BLaER1 treated with 17β-estradiol and CSF1 and Interleukin-3, amounts not matched to agents 10 nM and 100 nM (cell line): Measurements from ENCODE around the gene IDI1.

Experiments
- H3K27ac ChIP-seq, 11 experiments: shearing (Covaris generic); formaldehyde crosslinking; 2 replicates each; pipeline ENCODE4 v1.8.1; 2022
- H3K27me3 ChIP-seq, 11 experiments: shearing (Covaris generic); formaldehyde crosslinking; 2 replicates each; pipeline ENCODE4 v1.8.1; 2022
- H3K36me3 ChIP-seq, 11 experiments: shearing (Covaris generic); formaldehyde crosslinking; 2 replicates each; pipeline ENCODE4 v1.8.1; 2022
- H3K4me1 ChIP-seq, 10 experiments: shearing (Covaris generic); formaldehyde crosslinking; 2 replicates each; pipeline ENCODE4 v1.8.1; 2022
- H3K4me2 ChIP-seq, 11 experiments: shearing (Covaris generic); formaldehyde crosslinking; 2 replicates each; pipeline ENCODE4 v1.8.1; 2022
- H3K4me3 ChIP-seq, 10 experiments: shearing (Covaris generic); formaldehyde crosslinking; 2 replicates each; pipeline ENCODE4 v1.8.1; 2022
- H3K9ac ChIP-seq, 11 experiments: shearing (Covaris generic); formaldehyde crosslinking; 2 replicates each; pipeline ENCODE4 v1.8.1; 2022
- H3K9me3 ChIP-seq, 11 experiments: shearing (Covaris generic); formaldehyde crosslinking; replicated peaks in 1 of 11; 2 replicates each; pipeline ENCODE4 v1.8.1; 2022
- H4K20me1 ChIP-seq, 11 experiments: shearing (Covaris generic); formaldehyde crosslinking; 2 replicates each; pipeline ENCODE4 v1.8.1; 2022
- Cebpa-rat ChIP-seq, 11 experiments: shearing (Covaris generic); IDR thresholded peaks; 2 replicates each; pipeline ENCODE4 v1.8.1; 2022

IDI1 gene

GRCh38 chr10:1048732-1049424, at the start of gene IDI1:
Gene IDI1 (minus strand): TSS chr10:1049119. CDS start chr10:1049003, 116 bp downstream.
- Histone ChIP-seq H3K4me3 (peak within 1 kb of the TSS; percentile 75 to 95 (median 84)), H3K27me3 (no peaks in the 10 kb centered on the region), H3K27ac (peak within 1 kb of the TSS; percentile 88 to 96 (median 92)), H3K9ac (peak within 1 kb of the TSS; percentile 86 to 95 (median 93)), H3K36me3 (peaks cover 25 to 45% (median 34%) of the 10 kb centered on the region in 11 experiments), H3K4me1 (peaks cover 55 to 72% (median 67%) of the 10 kb centered on the region in 10 experiments), H3K9me3 (no peaks in the 10 kb centered on the region), H4K20me1 (peaks cover 15 to 66% (median 38%) of the 10 kb centered on the region in 11 experiments; a peak in 17 of 22 replicates), H3K4me2 (peak within 1 kb of the TSS; percentile 84 to 96 (median 91))
- no peak for TF ChIP-seq Cebpa-rat (IDR thresholded peaks at IDR 0.05)

DNA sequence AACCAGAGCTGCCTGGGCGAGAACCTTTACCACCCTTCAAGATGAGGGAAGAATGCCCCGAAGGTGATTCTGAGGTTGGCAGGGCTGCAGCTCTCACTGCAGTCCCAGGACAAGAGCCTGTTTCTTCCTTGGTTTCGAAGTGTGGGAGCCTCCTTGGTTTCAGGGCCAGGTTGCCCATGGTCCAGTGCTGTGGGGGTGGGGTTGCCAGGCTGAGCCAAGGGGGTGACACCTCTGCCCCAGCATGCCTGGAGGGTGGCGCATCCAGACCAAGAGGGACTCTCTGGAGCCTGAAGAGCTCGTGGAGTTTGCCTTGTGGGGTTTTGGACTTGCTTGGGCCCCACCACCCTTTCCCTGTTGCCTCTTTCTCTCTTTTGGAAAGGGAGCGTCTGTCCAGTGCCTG, 48.5 kb upstream of the IDI1 start:
- Histone ChIP-seq H3K4me1 (no peaks in the 10 kb centered on the region), H4K20me1 (peaks cover 35 to 100% (median 69%) of the 10 kb centered on the region in 11 experiments), H3K9me3 (no peaks in the 10 kb centered on the region), H3K4me3 (no peak overlapping the region), H3K4me2 (no peak overlapping the region), H3K9ac (no peak overlapping the region), H3K27me3 (no peaks in the 10 kb centered on the region), H3K27ac (no peak overlapping the region), H3K36me3 (peaks cover 98 to 100% (median 100%) of the 10 kb centered on the region in 11 experiments)
- TF ChIP-seq Cebpa-rat (IDR thresholded peaks at IDR 0.05), result no peak

GRCh38 chr10:1096287-1096889, 47.5 kb upstream of the IDI1 start:
- Histone ChIP-seq H3K4me2 (no peak overlapping the region), H3K4me3 (no peak overlapping the region), H3K27ac (no peak overlapping the region), H3K9ac (no peak overlapping the region), H3K9me3 (no peaks in the 10 kb centered on the region), H3K36me3 (peaks cover 94 to 100% (median 99%) of the 10 kb centered on the region in 11 experiments), H3K27me3 (no peaks in the 10 kb centered on the region), H4K20me1 (peaks cover 28 to 98% (median 58%) of the 10 kb centered on the region in 11 experiments), H3K4me1 (no peaks in the 10 kb centered on the region)
- no peak for TF ChIP-seq Cebpa-rat (IDR thresholded peaks at IDR 0.05)

DNA sequence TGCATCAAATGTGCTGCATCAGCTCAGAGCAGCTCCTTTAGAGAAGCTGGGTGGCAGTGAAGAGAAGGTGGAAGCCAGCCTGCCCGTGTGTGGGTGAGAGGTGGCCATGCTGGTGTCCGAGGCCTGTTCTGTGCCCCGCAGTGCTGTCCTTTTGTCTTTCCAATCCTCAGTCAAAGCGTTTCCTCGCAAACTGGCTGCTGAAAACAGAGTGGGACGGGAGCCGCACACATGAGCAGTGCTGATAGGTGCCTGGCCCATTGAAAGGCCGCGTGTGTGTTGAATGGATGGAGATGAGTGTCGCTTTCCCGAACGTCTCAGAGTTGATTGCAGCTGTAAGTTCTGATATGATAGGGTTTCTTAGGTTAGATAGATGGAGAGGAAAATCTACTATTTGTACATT, 46.6 kb upstream of the IDI1 start:
- H3K36me3 ChIP-seq, result peaks cover 94 to 100% (median 99%) of the 10 kb centered on the region in 11 experiments
- no peak overlapping the region for H3K9ac ChIP-seq
- H3K4me1 ChIP-seq, result no peaks in the 10 kb centered on the region
- no peak for TF ChIP-seq Cebpa-rat (IDR thresholded peaks at IDR 0.05)
- H3K9me3 ChIP-seq, result no peaks in the 10 kb centered on the region
- H3K4me2 ChIP-seq, result no peak overlapping the region
- H3K27ac ChIP-seq, result no peak overlapping the region
- peaks cover 19 to 98% (median 52%) of the 10 kb centered on the region in 11 experiments for H4K20me1 ChIP-seq
- no peak overlapping the region for H3K4me3 ChIP-seq
- H3K27me3 ChIP-seq, result no peaks in the 10 kb centered on the region

DNA sequence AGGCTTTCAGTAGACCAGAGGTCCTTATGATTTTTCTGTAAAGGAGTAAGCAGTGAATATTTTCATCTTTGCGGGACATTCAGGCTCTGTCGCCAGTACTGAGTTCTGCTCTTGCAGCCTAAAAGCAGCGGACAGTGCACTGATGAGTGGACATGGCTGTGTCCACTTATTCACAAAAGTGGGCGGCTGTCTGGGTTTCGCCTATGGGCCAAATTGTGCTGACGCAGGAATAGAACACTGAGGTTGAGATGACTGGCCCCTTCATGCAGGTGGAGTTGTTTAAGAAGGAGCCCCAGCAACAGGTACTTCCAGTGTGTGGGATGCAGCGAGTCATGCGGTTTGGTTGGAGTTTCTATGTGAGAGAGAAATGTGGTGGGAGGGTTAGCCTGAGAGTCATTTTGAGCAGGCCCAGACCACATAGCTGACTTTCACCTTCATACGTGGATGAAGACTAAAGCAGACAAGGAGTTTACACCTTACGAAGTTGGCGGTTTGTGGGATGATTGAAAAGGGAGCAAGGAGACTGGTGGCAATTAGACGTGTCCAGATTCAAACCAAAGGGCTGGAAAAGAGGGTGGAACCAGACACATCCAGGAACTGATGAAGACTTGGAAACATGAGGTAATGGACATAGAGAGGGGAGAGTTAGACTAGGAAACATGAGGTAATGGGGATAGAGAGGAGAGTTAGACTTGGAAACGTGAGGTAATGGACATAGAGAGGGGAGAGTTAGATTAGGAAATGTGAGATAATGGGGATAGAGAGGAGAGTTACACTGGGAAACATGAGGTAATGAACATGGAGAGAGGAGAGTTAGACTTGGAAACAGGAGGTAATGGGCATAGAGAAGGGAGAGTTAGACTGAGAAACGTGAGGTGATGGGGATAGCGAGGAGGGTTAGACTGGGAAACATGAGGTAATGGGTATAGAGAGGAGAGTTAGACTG, 45.5 kb upstream of the IDI1 start:
- H3K27me3 ChIP-seq, result no peaks in the 10 kb centered on the region
- H3K27ac ChIP-seq, result no peak overlapping the region
- H3K4me3 ChIP-seq, result no peak overlapping the region
- no peak overlapping the region for H3K4me2 ChIP-seq
- no peak for TF ChIP-seq Cebpa-rat (IDR thresholded peaks at IDR 0.05)
- peaks cover 9 to 98% (median 46%) of the 10 kb centered on the region in 11 experiments; a peak in 20 of 22 replicates for H4K20me1 ChIP-seq
- no peak overlapping the region for H3K9ac ChIP-seq
- H3K9me3 ChIP-seq, result no peaks in the 10 kb centered on the region
- no peaks in the 10 kb centered on the region for H3K4me1 ChIP-seq
- H3K36me3 ChIP-seq, result peaks cover 94 to 100% (median 99%) of the 10 kb centered on the region in 11 experiments

DNA sequence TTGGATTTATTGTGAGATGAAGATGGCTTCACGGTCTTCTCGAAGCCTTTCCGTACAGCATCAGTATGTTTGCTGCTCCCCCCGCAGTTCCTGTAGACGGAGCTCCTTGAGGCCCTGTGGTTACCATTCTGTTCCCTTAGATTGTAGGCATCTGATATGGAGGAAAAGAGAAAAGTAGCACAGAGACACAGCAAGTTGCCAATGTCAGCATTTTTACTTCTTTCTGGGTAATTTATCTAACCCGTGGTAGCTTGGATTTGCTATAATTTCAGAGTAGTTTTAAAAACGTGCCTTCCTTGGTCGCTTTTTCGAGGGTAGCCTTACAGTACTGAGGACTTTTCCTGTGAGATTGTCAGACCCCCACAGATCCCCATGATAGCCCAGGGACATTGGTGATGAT, 44.8 kb upstream of the IDI1 start:
- H3K27me3 ChIP-seq, result no peaks in the 10 kb centered on the region
- no peaks in the 10 kb centered on the region; a peak in 1 of 20 replicates for H3K4me1 ChIP-seq
- no peak overlapping the region for H3K4me2 ChIP-seq
- H3K9ac ChIP-seq, result no peak overlapping the region
- H4K20me1 ChIP-seq, result peaks cover 4 to 98% (median 47%) of the 10 kb centered on the region in 11 experiments; a peak in 20 of 22 replicates
- H3K36me3 ChIP-seq, result peaks cover 95 to 100% (median 99%) of the 10 kb centered on the region in 11 experiments
- no peak overlapping the region for H3K27ac ChIP-seq
- no peaks in the 10 kb centered on the region for H3K9me3 ChIP-seq
- TF ChIP-seq Cebpa-rat (IDR thresholded peaks at IDR 0.05), result no peak
- no peak overlapping the region for H3K4me3 ChIP-seq

DNA sequence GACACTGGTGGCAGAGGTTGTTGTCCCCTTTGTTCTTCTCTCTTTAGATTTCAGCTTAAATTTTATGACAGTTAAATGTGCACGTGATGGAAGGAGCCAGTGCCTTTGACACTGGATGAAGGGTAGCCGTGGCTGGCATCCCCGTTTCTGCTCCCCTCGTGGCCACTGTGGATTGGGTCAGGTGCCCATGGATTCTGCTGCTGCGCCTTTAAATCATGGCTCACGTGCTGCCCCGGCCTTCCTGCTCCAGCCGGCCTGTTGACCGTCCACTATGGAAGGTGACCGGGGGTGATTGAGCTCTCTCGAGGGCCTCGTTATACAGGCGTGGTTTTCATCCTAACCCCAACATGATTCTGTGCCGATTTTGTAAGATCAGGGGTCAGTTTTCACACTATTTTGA, 41.8 kb upstream of the IDI1 start:
- Histone ChIP-seq H4K20me1 (peaks cover 16 to 98% (median 50%) of the 10 kb centered on the region in 11 experiments; a peak in 20 of 22 replicates), H3K27me3 (no peaks in the 10 kb centered on the region), H3K9me3 (no peaks in the 10 kb centered on the region), H3K4me3 (no peak overlapping the region), H3K27ac (no peak overlapping the region), H3K4me1 (no peaks in the 10 kb centered on the region; a peak in 1 of 20 replicates), H3K9ac (no peak overlapping the region), H3K4me2 (no peak overlapping the region), H3K36me3 (peaks cover 94 to 100% (median 99%) of the 10 kb centered on the region in 11 experiments)
- no peak for TF ChIP-seq Cebpa-rat (IDR thresholded peaks at IDR 0.05)

- TF ChIP-seq Cebpa-rat (IDR thresholded peaks at IDR 0.05), result no peak
- Histone ChIP-seq H3K4me1 (peaks cover 0 to 11% (median 7%) of the 10 kb centered on the region in 10 experiments; a peak in 9 of 20 replicates), H3K4me2 (no peak overlapping the region), H3K36me3 (peaks cover 94 to 100% (median 99%) of the 10 kb centered on the region in 11 experiments), H3K27me3 (no peaks in the 10 kb centered on the region), H3K4me3 (no peak overlapping the region), H4K20me1 (peaks cover 20 to 97% (median 48%) of the 10 kb centered on the region in 11 experiments; a peak in 20 of 22 replicates), H3K9ac (no peak overlapping the region), H3K9me3 (no peaks in the 10 kb centered on the region), H3K27ac (no peak overlapping the region)
Observed at GRCh38 chr10:1089017-1089689, 40.2 kb upstream of the IDI1 start.
